GM23338 (cell line): Measurements from ENCODE around the gene FANCC. TPM values are rescaled to one million over a fixed set of nuclear protein-coding genes. Genes with fewer than 3 reads are reported as not detected.

Source experiments
- ATAC-seq: fragments of 200-7000 bp; cut with Tn5 transposase; 3 replicates; pipeline ENCODE4 v1.9.1; 2020
- DNase-seq: peaks from one replicate; pipeline ENCODE4 v3.0.0-alpha.2; 2015; ENCODE audit warnings: low spot score
- H2AFZ ChIP-seq: fragments of 200-600 bp; sonication (generic); 2 replicates; pipeline ENCODE4 v1.8.0; 2016; ENCODE audit warnings: antibody characterized with exemption, mild to moderate bottlenecking, moderate library complexity
- H3F3A ChIP-seq: fragments of 200-600 bp; sonication (generic); replicated peaks from 2 replicates; pipeline ENCODE4 v1.8.0; 2017; ENCODE audit warnings: antibody characterized with exemption, mixed run types, low read depth
- H3K27ac ChIP-seq: fragments of 200-600 bp; sonication (generic); 2 replicates; pipeline ENCODE4 v1.6.1; 2016; ENCODE audit warnings: low read depth
- H3K27me3 ChIP-seq: fragments of 200-600 bp; sonication (generic); 2 replicates; pipeline ENCODE4 v1.8.0; 2016; ENCODE audit warnings: mild to moderate bottlenecking, mixed run types, moderate library complexity; ENCODE audit not compliant: insufficient read depth
- H3K36me3 ChIP-seq: fragments of 200-600 bp; sonication (generic); 2 replicates; pipeline ENCODE4 v1.8.0; 2016; ENCODE audit warnings: mild to moderate bottlenecking; ENCODE audit not compliant: insufficient read depth
- H3K4me1 ChIP-seq: fragments of 200-600 bp; sonication (generic); 2 replicates; pipeline ENCODE4 v1.8.0; 2016; ENCODE audit warnings: mild to moderate bottlenecking, moderate library complexity; ENCODE audit not compliant: insufficient read depth
- H3K4me2 ChIP-seq: fragments of 200-600 bp; sonication (generic); 2 replicates; pipeline ENCODE4 v1.7.1; 2017; ENCODE audit warnings: mixed run types
- H3K4me3 ChIP-seq: fragments of 200-600 bp; sonication (generic); 2 replicates; pipeline ENCODE4 v1.6.1; 2016; ENCODE audit warnings: mixed run types
- H3K79me2 ChIP-seq: fragments of 200-600 bp; sonication (generic); replicated peaks from 2 replicates; pipeline ENCODE4 v1.8.0; 2017; ENCODE audit warnings: mild to moderate bottlenecking; ENCODE audit not compliant: insufficient read depth
- H3K9me2 ChIP-seq: fragments of 200-600 bp; sonication (generic); 2 replicates; pipeline ENCODE4 v1.8.0; 2017; ENCODE audit not compliant: insufficient read depth
- H4K20me1 ChIP-seq: fragments of 200-600 bp; sonication (generic); replicated peaks from 2 replicates; pipeline ENCODE4 v1.8.0; 2017; ENCODE audit warnings: mild to moderate bottlenecking; ENCODE audit not compliant: insufficient read depth
- H3K27ac Mint-ChIP-seq: 2 replicates; pipeline ENCODE4 v1.8.0; 2020; ENCODE audit warnings: inconsistent platforms, mild to moderate bottlenecking, moderate library complexity, mixed read lengths
- H3K27me3 Mint-ChIP-seq: 3 replicates; pipeline ENCODE4 v1.8.0; 2022; ENCODE audit warnings: low read depth, mild to moderate bottlenecking, moderate library complexity, mixed read lengths, inconsistent platforms; ENCODE audit not compliant: insufficient read depth, poor library complexity
- H3K36me3 Mint-ChIP-seq: 3 replicates; pipeline ENCODE4 v1.8.0; 2021; ENCODE audit warnings: low read depth, mild to moderate bottlenecking, inconsistent platforms, moderate library complexity, mixed read lengths
- H3K4me1 Mint-ChIP-seq: 3 replicates; pipeline ENCODE4 v1.8.0; 2020; ENCODE audit warnings: mild to moderate bottlenecking, inconsistent platforms, mixed read lengths
- H3K4me3 Mint-ChIP-seq: 3 replicates; pipeline ENCODE4 v1.8.0; 2021; ENCODE audit warnings: moderate library complexity, mild to moderate bottlenecking, inconsistent platforms, mixed read lengths
- H3K9me3 Mint-ChIP-seq: 3 replicates; pipeline ENCODE4 v1.8.0; 2020; ENCODE audit warnings: moderate library complexity, mild to moderate bottlenecking, inconsistent platforms, mixed read lengths
- CREB1 ChIP-seq: fragments of 250-450 bp; sonication (Bioruptor Pico); IDR thresholded peaks from 2 replicates; pipeline ENCODE4 v1.5.0; 2020; ENCODE audit warnings: low read depth, mild to moderate bottlenecking, moderate library complexity
- CTCF ChIP-seq, 2 experiments: fragments of 200-600 bp in 1 of 2; sonication (generic) in 1 of 2; conservative IDR thresholded peaks; 2 replicates each; pipeline versions ENCODE4 v1.5.1 to v1.6.1; 2016 to 2017; ENCODE audit warnings: antibody characterized with exemption in 2 of 2, low read depth in 2 of 2, mild to moderate bottlenecking in 2 of 2, moderate library complexity in 1 of 2
- ETS1 ChIP-seq: IDR thresholded peaks from 2 replicates; pipeline ENCODE4 v1.6.1; 2016; ENCODE audit warnings: antibody characterized with exemption
- EZH2 ChIP-seq: fragments of 200-600 bp; sonication (generic); IDR thresholded peaks from one replicate; pipeline ENCODE4 v1.8.0; 2017; ENCODE audit warnings: antibody characterized with exemption, mild to moderate bottlenecking, low read depth; ENCODE audit not compliant: unreplicated experiment
- EZH2phosphoT487 ChIP-seq: fragments of 200-600 bp; sonication (generic); IDR thresholded peaks from one replicate; pipeline ENCODE4 v1.8.1; 2018; ENCODE audit warnings: antibody characterized with exemption; ENCODE audit not compliant: unreplicated experiment
- JUNB ChIP-seq: IDR thresholded peaks from one replicate; pipeline ENCODE4 v1.6.1; 2016; ENCODE audit warnings: antibody characterized with exemption; ENCODE audit not compliant: unreplicated experiment
- NANOG ChIP-seq: IDR thresholded peaks from 2 replicates; pipeline ENCODE4 v1.6.1; 2016; ENCODE audit warnings: antibody characterized with exemption, borderline replicate concordance
- POLR2AphosphoS5 ChIP-seq: IDR thresholded peaks from 2 replicates; pipeline ENCODE4 v1.6.1; 2016; ENCODE audit warnings: antibody characterized with exemption, low read depth
- REST ChIP-seq: IDR thresholded peaks from one replicate; pipeline ENCODE4 v1.6.1; 2018; ENCODE audit warnings: antibody characterized with exemption; ENCODE audit not compliant: unreplicated experiment
- STAT1 ChIP-seq: IDR thresholded peaks from one replicate; pipeline ENCODE4 v1.6.1; 2016; ENCODE audit warnings: antibody characterized with exemption; ENCODE audit not compliant: unreplicated experiment
- ZNF114 ChIP-seq: fragments of 250-450 bp; sonication (Bioruptor Pico); IDR thresholded peaks from 2 replicates; pipeline ENCODE4 v1.5.0; 2020; ENCODE audit warnings: mild to moderate bottlenecking, moderate library complexity
- ZNF331 ChIP-seq: fragments of 250-450 bp; sonication (Bioruptor Pico); IDR thresholded peaks from 2 replicates; pipeline ENCODE4 v1.5.0; 2020; ENCODE audit warnings: low read depth, mild to moderate bottlenecking, moderate library complexity
- ZNF462 ChIP-seq: fragments of 250-450 bp; sonication (Bioruptor Pico); IDR thresholded peaks from 2 replicates; pipeline ENCODE4 v1.5.0; 2020; ENCODE audit warnings: mild to moderate bottlenecking, moderate library complexity
- polyA plus RNA-seq: library from polyadenylated mRNA; unstranded; fragments of >200 nt; fragmentation: Nextera tagmentation; extraction: Ambion mirVana; gene quantifications from 2 replicates; pipeline ENCODE4 v1.2.1, GENCODE V29; 2016
- total RNA-seq: library from RNA; depleted of rRNA; stranded (reverse); fragments of >200 nt; shearing (Covaris generic); gene quantifications from 2 replicates; pipeline ENCODE4 v1.2.3, GENCODE V29; 2014

The FANCC gene
- total and polyA plus RNA-seq, 2 experiments from 2014 or later: 7.8 to 18.1 TPM

- H3K27ac Mint-ChIP-seq: no peak overlapping the region
- ATAC-seq (no peak), DNase-seq (no peak)
- Histone ChIP-seq H4K20me1 (no peaks in the 10 kb centered on the region), H3K4me3 (no peak overlapping the region), H3K27ac (no peak overlapping the region), H3K4me1 (no peaks in the 10 kb centered on the region), H3K79me2 (no peaks in the 10 kb centered on the region), H3K9me2 (peaks cover 3% of the 10 kb centered on the region), H3K36me3 (no peaks in the 10 kb centered on the region), H2AFZ (no peak overlapping the region), H3K27me3 (no peaks in the 10 kb centered on the region), H3K4me2 (no peak overlapping the region), H3F3A (no peaks in the 10 kb centered on the region)
- H3K27me3 Mint-ChIP-seq: peaks cover 11% of the 10 kb centered on the region
- H3K36me3 Mint-ChIP-seq: no peaks in the 10 kb centered on the region
- peaks cover 29% of the 10 kb centered on the region for H3K4me1 Mint-ChIP-seq
- H3K9me3 Mint-ChIP-seq: no peaks in the 10 kb centered on the region
- no peak overlapping the region for H3K4me3 Mint-ChIP-seq
- TF ChIP-seq EZH2 (no peak), STAT1 (no peak), POLR2AphosphoS5 (no peak), EZH2phosphoT487 (no peak), ETS1 (no peak), ZNF114 (no peak), REST (no peak), CREB1 (no peak), ZNF331 (CRISPR knock-in tag) (no peak), ZNF462 (CRISPR knock-in tag) (no peak), NANOG (no peak), CTCF (conservative IDR thresholded peaks at IDR 0.05; ENCODE audit: low read depth in 2 of 2) (no peak), JUNB (no peak)
These were observed 124.9 kb downstream of the FANCC start for GRCh38 chr9:95192631-95193030.
